Panc1 (cell line): Measurements from ENCODE around the gene ZNF502.

Experiments
- POLR2AphosphoS5 ChIP-seq: IDR thresholded peaks from 2 replicates; pipeline ENCODE4 v1.6.1; 2012; ENCODE audit warnings: mild to moderate bottlenecking, low read depth, low read length, moderate library complexity
- TF ChIP-seq, protein P1 (sequence below): fragments of 450-650 bp; IDR thresholded peaks from 2 replicates; pipeline ENCODE4 v1.5.1; 2017; ENCODE audit warnings: mild to moderate bottlenecking
- TF ChIP-seq, protein P2 (sequence below), 2 experiments: IDR thresholded peaks; 2 replicates each; pipeline ENCODE4 v1.6.1; 2011 to 2012; ENCODE audit warnings: low read depth in 2 of 2, control low read depth in 1 of 2, low read length in 1 of 2, mild to moderate bottlenecking in 1 of 2, moderate library complexity in 1 of 2; ENCODE audit not compliant: insufficient read depth in 1 of 2

DNA sequence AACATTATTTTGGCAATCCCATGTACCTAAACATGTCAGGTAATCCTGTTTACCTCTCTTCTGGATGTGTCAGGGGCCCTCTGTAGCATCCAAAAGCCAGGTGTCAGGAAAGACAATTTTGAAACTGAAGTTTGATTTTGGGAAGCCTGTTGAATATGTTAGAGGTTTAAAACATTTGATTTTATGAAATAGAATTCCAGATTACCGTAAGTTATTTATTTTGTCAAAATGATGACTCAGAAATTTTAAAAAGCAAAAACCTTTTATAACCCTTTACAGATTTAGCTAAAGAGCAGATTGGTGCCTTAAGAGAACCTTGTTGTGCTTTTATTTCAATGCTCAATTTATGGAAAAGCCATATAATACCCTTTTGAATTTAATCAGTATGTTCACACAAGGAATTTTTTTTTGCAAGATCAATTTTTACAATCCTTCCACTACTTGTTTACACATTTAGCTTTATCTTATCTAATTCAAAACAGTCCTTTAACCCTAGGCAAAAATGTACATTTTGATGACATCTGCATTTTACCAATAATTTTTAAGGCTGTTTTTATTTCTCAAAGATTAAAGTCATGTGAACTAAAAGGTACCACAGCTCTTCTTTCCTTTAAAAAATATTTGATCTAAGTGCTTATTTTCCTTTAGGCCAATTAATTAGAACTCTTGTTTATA, 59.1 kb downstream of the ZNF502 start:
- no peak for TF ChIP-seq POLR2AphosphoS5
- TF ChIP-seq, protein P1, sequence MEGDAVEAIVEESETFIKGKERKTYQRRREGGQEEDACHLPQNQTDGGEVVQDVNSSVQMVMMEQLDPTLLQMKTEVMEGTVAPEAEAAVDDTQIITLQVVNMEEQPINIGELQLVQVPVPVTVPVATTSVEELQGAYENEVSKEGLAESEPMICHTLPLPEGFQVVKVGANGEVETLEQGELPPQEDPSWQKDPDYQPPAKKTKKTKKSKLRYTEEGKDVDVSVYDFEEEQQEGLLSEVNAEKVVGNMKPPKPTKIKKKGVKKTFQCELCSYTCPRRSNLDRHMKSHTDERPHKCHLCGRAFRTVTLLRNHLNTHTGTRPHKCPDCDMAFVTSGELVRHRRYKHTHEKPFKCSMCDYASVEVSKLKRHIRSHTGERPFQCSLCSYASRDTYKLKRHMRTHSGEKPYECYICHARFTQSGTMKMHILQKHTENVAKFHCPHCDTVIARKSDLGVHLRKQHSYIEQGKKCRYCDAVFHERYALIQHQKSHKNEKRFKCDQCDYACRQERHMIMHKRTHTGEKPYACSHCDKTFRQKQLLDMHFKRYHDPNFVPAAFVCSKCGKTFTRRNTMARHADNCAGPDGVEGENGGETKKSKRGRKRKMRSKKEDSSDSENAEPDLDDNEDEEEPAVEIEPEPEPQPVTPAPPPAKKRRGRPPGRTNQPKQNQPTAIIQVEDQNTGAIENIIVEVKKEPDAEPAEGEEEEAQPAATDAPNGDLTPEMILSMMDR, result no peak
- TF ChIP-seq, protein P2, sequence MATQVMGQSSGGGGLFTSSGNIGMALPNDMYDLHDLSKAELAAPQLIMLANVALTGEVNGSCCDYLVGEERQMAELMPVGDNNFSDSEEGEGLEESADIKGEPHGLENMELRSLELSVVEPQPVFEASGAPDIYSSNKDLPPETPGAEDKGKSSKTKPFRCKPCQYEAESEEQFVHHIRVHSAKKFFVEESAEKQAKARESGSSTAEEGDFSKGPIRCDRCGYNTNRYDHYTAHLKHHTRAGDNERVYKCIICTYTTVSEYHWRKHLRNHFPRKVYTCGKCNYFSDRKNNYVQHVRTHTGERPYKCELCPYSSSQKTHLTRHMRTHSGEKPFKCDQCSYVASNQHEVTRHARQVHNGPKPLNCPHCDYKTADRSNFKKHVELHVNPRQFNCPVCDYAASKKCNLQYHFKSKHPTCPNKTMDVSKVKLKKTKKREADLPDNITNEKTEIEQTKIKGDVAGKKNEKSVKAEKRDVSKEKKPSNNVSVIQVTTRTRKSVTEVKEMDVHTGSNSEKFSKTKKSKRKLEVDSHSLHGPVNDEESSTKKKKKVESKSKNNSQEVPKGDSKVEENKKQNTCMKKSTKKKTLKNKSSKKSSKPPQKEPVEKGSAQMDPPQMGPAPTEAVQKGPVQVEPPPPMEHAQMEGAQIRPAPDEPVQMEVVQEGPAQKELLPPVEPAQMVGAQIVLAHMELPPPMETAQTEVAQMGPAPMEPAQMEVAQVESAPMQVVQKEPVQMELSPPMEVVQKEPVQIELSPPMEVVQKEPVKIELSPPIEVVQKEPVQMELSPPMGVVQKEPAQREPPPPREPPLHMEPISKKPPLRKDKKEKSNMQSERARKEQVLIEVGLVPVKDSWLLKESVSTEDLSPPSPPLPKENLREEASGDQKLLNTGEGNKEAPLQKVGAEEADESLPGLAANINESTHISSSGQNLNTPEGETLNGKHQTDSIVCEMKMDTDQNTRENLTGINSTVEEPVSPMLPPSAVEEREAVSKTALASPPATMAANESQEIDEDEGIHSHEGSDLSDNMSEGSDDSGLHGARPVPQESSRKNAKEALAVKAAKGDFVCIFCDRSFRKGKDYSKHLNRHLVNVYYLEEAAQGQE (IDR thresholded peaks at IDR 0.05; ENCODE audit: insufficient read depth in 1 of 2, low read depth in 2 of 2, low read length in 1 of 2), result no peak
